ENCODE data around the gene TMEM170B. TPM values are rescaled to one million over a fixed set of nuclear protein-coding genes. Genes with fewer than 3 reads are reported as not detected.

Gene TMEM170B
- polyA plus RNA-seq, 1 experiment, result 0.26 TPM

DNA sequence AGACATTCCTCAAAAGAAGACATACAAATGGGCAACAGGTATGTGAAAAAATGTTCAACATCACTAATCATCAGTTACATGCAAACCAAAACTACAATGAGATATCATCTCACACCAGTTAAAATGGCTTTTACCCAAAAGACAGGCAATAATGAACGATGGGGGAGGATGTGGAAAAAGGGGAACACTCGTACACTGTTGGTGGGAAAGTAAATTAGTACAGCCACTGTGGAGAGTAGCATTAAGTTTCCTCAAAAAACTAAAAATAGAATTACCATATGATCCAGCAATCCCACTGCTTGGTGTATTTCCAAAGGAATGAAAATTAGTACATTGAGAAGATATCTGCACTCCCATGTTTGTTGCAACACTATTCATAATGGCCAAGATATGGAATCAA lies 8.6 kb upstream of the TMEM170B start:
- Histone ChIP-seq H3K4me3 (ENCODE audit: low read depth, low read length) (no peak overlapping the region), H3K27ac (ENCODE audit: low read depth, low read length) (no peak overlapping the region), H3K27me3 (ENCODE audit: control insufficient read depth, insufficient read depth, low read length) (no peaks in the 10 kb centered on the region), H3K9me3 (ENCODE audit: control insufficient read depth, insufficient read depth, low read length) (no peaks in the 10 kb centered on the region)
- ChIA-PET POLR2A (no interaction called here), CTCF (interaction anchor here (1.1 kb wide), 1 partner anchor 574 kb away, joined by 3 read pairs; no protein-coding TSS in a partner anchor)
- DNase-seq (ENCODE audit: low read depth, low spot score), result no peak
- TF ChIP-seq, protein P1, sequence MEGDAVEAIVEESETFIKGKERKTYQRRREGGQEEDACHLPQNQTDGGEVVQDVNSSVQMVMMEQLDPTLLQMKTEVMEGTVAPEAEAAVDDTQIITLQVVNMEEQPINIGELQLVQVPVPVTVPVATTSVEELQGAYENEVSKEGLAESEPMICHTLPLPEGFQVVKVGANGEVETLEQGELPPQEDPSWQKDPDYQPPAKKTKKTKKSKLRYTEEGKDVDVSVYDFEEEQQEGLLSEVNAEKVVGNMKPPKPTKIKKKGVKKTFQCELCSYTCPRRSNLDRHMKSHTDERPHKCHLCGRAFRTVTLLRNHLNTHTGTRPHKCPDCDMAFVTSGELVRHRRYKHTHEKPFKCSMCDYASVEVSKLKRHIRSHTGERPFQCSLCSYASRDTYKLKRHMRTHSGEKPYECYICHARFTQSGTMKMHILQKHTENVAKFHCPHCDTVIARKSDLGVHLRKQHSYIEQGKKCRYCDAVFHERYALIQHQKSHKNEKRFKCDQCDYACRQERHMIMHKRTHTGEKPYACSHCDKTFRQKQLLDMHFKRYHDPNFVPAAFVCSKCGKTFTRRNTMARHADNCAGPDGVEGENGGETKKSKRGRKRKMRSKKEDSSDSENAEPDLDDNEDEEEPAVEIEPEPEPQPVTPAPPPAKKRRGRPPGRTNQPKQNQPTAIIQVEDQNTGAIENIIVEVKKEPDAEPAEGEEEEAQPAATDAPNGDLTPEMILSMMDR (IDR thresholded peaks at IDR 0.05; ENCODE audit: low read depth, low read length), result no peak

DNA sequence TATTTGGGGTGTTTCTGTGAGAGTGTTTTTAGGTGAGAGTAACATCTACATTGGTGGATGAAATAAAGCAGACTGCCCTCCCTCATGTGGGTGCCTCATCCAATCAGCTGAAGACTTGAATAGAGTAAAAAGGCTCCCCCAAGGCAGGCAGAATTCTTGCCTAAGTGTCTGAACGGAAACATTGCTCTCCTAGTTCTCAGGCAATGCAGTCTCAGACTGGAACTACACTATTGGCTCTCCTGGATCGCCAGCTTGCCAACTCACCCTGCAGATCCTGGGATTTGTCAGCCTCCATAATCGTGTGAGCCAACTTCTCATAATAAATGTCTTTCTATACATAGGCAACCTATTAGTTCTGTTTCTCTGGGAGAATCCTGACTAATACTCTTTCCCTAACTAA lies 5.5 kb upstream of the TMEM170B start:
- Histone ChIP-seq H3K4me3 (ENCODE audit: low read depth, low read length) (no peak overlapping the region), H3K27me3 (ENCODE audit: control insufficient read depth, insufficient read depth, low read length) (no peaks in the 10 kb centered on the region), H3K27ac (ENCODE audit: low read depth, low read length) (no peak overlapping the region), H3K9me3 (ENCODE audit: control insufficient read depth, insufficient read depth, low read length) (no peaks in the 10 kb centered on the region)
- TF ChIP-seq, protein P1 (IDR thresholded peaks at IDR 0.05; ENCODE audit: low read depth, low read length), result no peak
- ChIA-PET POLR2A (no interaction called here), CTCF (no interaction called here)
- no peak for DNase-seq (ENCODE audit: low read depth, low spot score)

DNA sequence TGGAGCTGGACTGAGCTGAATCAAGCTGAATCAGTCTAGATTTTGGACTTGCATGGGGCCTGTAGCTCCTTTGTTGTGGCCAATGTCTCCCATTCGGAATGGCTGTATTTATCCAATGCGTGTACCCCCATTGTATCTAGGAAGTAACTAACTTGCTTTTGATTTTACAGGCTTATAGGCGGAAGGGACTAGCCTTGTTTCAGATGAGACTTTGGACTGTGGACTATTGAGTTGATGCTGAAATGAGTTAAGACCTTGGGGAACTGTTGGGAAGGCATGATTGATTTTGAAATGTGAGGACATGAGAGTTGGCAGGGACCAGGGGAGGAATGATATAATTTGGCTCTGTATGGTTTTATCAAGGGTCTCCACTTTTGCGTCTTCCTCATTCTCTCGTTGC lies 3.0 kb upstream of the TMEM170B start:
- Histone ChIP-seq H3K4me3 (ENCODE audit: low read depth, low read length) (no peak overlapping the region), H3K27me3 (ENCODE audit: control insufficient read depth, insufficient read depth, low read length) (peaks cover 9% of the 10 kb centered on the region)
- CTCF ChIA-PET, result interaction anchor here (0.7 to 1.1 kb wide), 2 partner anchors 38 to 346 kb away, joined by 3 read pairs; no protein-coding TSS in a partner anchor

DNA sequence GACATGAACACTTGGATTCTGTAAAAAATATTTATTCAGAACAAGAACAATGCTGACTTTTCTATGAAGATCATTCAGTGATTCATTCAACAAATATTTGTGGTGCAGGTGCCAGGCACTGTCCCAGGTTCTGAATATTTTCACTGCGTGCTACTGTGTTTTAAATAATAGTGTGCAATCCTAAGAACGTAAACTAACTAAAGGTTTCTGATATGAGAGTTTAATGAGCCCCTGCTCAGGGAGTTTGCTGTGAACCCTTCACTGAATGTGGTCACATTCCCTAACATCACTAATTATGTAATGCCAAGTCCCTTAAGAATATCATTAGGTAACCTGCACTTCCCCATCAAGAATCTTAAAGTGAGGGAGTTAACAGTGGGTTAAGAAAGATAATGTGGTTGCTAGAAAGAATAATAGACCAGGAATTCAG lies 1.7 kb upstream of the TMEM170B start:
- peaks cover 2% of the 10 kb centered on the region; the same call in 1 of the 2 replicates for H3K9me3 ChIP-seq (ENCODE audit: control insufficient read depth, insufficient read depth, low read length)
- ChIA-PET POLR2A (no interaction called here), CTCF (no interaction called here)
- TF ChIP-seq, protein P1 (IDR thresholded peaks at IDR 0.05; ENCODE audit: low read depth, low read length), result no peak
- H3K4me3 ChIP-seq (ENCODE audit: low read depth, low read length), result no peak overlapping the region
- peaks cover 11% of the 10 kb centered on the region for H3K27me3 ChIP-seq (ENCODE audit: control insufficient read depth, insufficient read depth, low read length)
- DNase-seq (ENCODE audit: low read depth, low spot score), result no peak
- H3K27ac ChIP-seq (ENCODE audit: low read depth, low read length), result no peak overlapping the region

More for the DNA sequence above, 3.0 kb upstream of the TMEM170B start:
- H3K9me3 ChIP-seq (ENCODE audit: control insufficient read depth, insufficient read depth, low read length), result peaks cover 2% of the 10 kb centered on the region; the same call in 1 of the 2 replicates
- DNase-seq (ENCODE audit: low read depth, low spot score), result no peak
- POLR2A ChIA-PET, result no interaction called here
- H3K27ac ChIP-seq (ENCODE audit: low read depth, low read length), result no peak overlapping the region
- TF ChIP-seq, protein P1 (IDR thresholded peaks at IDR 0.05; ENCODE audit: low read depth, low read length), result no peak

DNA sequence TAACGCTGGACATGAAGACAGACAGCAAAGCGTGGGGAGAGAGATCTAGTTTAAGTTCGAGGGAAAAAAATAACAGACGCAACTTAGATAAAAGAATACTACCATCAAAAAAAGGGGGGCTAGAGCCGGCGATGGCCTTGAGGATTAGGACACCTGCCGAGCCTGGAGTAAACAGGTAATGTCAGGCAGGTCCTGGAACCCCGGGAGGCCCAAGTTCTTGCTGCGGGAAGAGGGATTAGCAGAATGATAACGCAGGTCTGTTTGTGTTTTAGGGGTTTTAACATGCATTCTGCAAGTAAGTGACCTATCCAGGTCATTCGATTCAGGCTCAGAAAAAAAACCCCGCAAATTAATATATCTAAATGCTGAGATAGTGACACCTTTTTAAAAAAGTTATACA lies 754 bp upstream of the TMEM170B start:
- Histone ChIP-seq H3K9me3 (ENCODE audit: control insufficient read depth, insufficient read depth, low read length) (peaks cover 2% of the 10 kb centered on the region; the same call in 1 of the 2 replicates), H3K27me3 (ENCODE audit: control insufficient read depth, insufficient read depth, low read length) (peaks cover 15% of the 10 kb centered on the region), H3K4me3 (ENCODE audit: low read depth, low read length) (peak overlapping the region; percentile 63), H3K27ac (ENCODE audit: low read depth, low read length) (no peak overlapping the region)
- POLR2A ChIA-PET, result no interaction called here
- CTCF ChIA-PET, result no interaction called here
- DNase-seq (ENCODE audit: low read depth, low spot score), result no peak
- TF ChIP-seq, protein P1 (IDR thresholded peaks at IDR 0.05; ENCODE audit: low read depth, low read length), result no peak
